Lung (tissue), 12 donors: ENCODE data around the gene KRT71. TPM values are rescaled to one million over a fixed set of nuclear protein-coding genes. Genes with fewer than 3 reads are reported as not detected.
A peak's percentile ranks its signal among the peaks of the same experiment; 100 is the strongest.

Experiments
- ATAC-seq: fragments of 200-7000 bp; cut with Tn5 transposase; one replicate; pipeline ENCODE4 v1.9.1; 2020; ENCODE audit warnings: moderate number of reproducible peaks; ENCODE audit not compliant: insufficient read depth, low FRiP score
- DNase-seq, 3 donors: peaks; one replicate each; pipeline ENCODE4 v3.0.0-alpha.2; 2013 to 2017
- H3K27ac ChIP-seq, 2 donors: one replicate each; pipeline ENCODE4 v1.5.1; 2013; ENCODE audit warnings: mild to moderate bottlenecking in 2 of 2, moderate library complexity in 2 of 2, control low read depth in 1 of 2, inconsistent platforms in 1 of 2, low read depth in 1 of 2, low read length in 1 of 2
- H3K27me3 ChIP-seq, 3 donors: one replicate each; pipeline ENCODE4 v1.5.1; 2013; ENCODE audit warnings: low read length in 2 of 3; ENCODE audit not compliant: control insufficient read depth in 3 of 3, insufficient read depth in 3 of 3
- H3K36me3 ChIP-seq, 4 donors: one replicate each; pipeline ENCODE4 v1.5.1; 2013; ENCODE audit warnings: low read length in 4 of 4, mild to moderate bottlenecking in 1 of 4, moderate library complexity in 1 of 4; ENCODE audit not compliant: control insufficient read depth in 4 of 4, insufficient read depth in 4 of 4
- H3K4me1 ChIP-seq, 5 donors: one replicate each; pipeline ENCODE4 v1.5.1; 2013; ENCODE audit warnings: low read length in 5 of 5, mild to moderate bottlenecking in 2 of 5, moderate library complexity in 1 of 5; ENCODE audit not compliant: control insufficient read depth in 5 of 5, insufficient read depth in 5 of 5
- H3K4me3 ChIP-seq: one replicate; pipeline ENCODE4 v1.5.1; 2013; ENCODE audit warnings: mild to moderate bottlenecking, control low read depth, moderate library complexity
- H3K9ac ChIP-seq, 2 donors: one replicate each; pipeline ENCODE4 v1.5.1; 2013; ENCODE audit warnings: low read length in 2 of 2, control low read depth in 1 of 2; ENCODE audit not compliant: insufficient read depth in 1 of 2
- H3K9me3 ChIP-seq, 4 donors: one replicate each; pipeline ENCODE4 v1.5.1; 2013; ENCODE audit warnings: low read length in 3 of 4, mild to moderate bottlenecking in 1 of 4, moderate library complexity in 1 of 4; ENCODE audit not compliant: control insufficient read depth in 4 of 4, insufficient read depth in 3 of 4
- CTCF ChIP-seq: IDR thresholded peaks from 2 replicates; pipeline ENCODE4 v1.5.1; 2012; ENCODE audit warnings: mild to moderate bottlenecking; ENCODE audit errors: control extremely low read depth, extremely low read depth
- WGBS, 2 donors: extraction: QIAGEN DNeasy Blood & Tissue Kit; methylation state at CpG; one replicate each; pipeline ENCODE4 v1.1.7; 2013; 5-methylcytosine and 5-hydroxymethylcytosine counted together
- polyA plus RNA-seq, 2 donors: library from polyadenylated mRNA; stranded (reverse); fragments of 200-250 nt; gene quantifications; one replicate each; pipeline ENCODE4 v1.2.1, GENCODE V29; 2013
- total RNA-seq, 2 donors: library from RNA; depleted of rRNA in 1 of 2; stranded (reverse); fragments of >200 nt in 1 of 2; gene quantifications; one replicate each; pipeline ENCODE4 v1.2.1, GENCODE V29; 2014 to 2021
- donor health status: control.
- donor health status: control.
- donor health status: Bipolar disorder and iron deficiency.
- donor health status: healthy.
- donor health status: DM: yes; HTN: yes; CAD: no.

KRT71 gene
- total and polyA plus RNA-seq, 4 donors, result not detected

GRCh38 chr12:52551216-52551865, 1.6 kb downstream of the KRT71 start:
- Histone ChIP-seq H3K27ac (no peak overlapping the region), H3K9me3 (peaks cover 0 to 4% (median 0%) of the 10 kb centered on the region in 4 donors), H3K9ac (no peak overlapping the region), H3K36me3 (no peaks in the 10 kb centered on the region), H3K4me1 (peaks cover 0 to 13% (median 7%) of the 10 kb centered on the region in 5 donors), H3K4me3 (no peak overlapping the region), H3K27me3 (peaks cover 0 to 3% (median 0%) of the 10 kb centered on the region in 3 donors)
- DNase-seq, result peak; percentile 57 to 83 (median 71)
- no peak for TF ChIP-seq CTCF
- ATAC-seq, result no peak
- WGBS, 2 donors, result 45 to 68% methylated on average over 6 of the region's 6 CpGs

GRCh38 chr12:52546126-52546525, 6.8 kb downstream of the KRT71 start:
- ATAC-seq (no peak), DNase-seq (no peak)
- no peak overlapping the region for H3K9ac ChIP-seq
- H3K27me3 ChIP-seq, result no peaks in the 10 kb centered on the region
- no peak overlapping the region for H3K27ac ChIP-seq
- H3K4me1 ChIP-seq, result peaks cover 0 to 7% (median 0%) of the 10 kb centered on the region in 5 donors
- no peak for TF ChIP-seq CTCF
- no peak overlapping the region for H3K4me3 ChIP-seq
- peaks cover 0 to 4% (median 0%) of the 10 kb centered on the region in 4 donors for H3K9me3 ChIP-seq
- WGBS, 2 donors, result 86 to 91% methylated on average over 15 of the region's 15 CpGs
- H3K36me3 ChIP-seq, result no peaks in the 10 kb centered on the region

- peak in 1 of 3 donors; percentile 13 for DNase-seq
These were observed 8.7 kb downstream of the KRT71 start for GRCh38 chr12:52543985-52544883.

More at GRCh38 chr12:52543985-52544883, 8.7 kb downstream of the KRT71 start:
- TF ChIP-seq CTCF, result no peak
- Histone ChIP-seq H3K9ac (no peak overlapping the region), H3K27me3 (no peaks in the 10 kb centered on the region), H3K4me3 (no peak overlapping the region), H3K27ac (no peak overlapping the region), H3K9me3 (peaks cover 0 to 4% (median 0%) of the 10 kb centered on the region in 4 donors), H3K36me3 (no peaks in the 10 kb centered on the region), H3K4me1 (peaks cover 0 to 17% (median 3%) of the 10 kb centered on the region in 5 donors)
- no peak for ATAC-seq
- 77 to 86% methylated on average over 16 to 17 of the region's 17 CpGs for WGBS, 2 donors
